H1 (cell line): Measurements from ENCODE around the gene SOX1. TPM values are rescaled to one million over a fixed set of nuclear protein-coding genes. Genes with fewer than 3 reads are reported as not detected.

Source experiments
- CTCF ChIA-PET: fragments of 300-600 bp; sonication (Branson Sonifier 250); formaldehyde crosslinking; loops from one replicate; lab custom pipeline; 2021; ENCODE audit not compliant: partially characterized antibody; lab: Charles Lee
- POLR2A ChIA-PET: fragments of 300-600 bp; sonication (Branson Sonifier 250); formaldehyde crosslinking; loops from one replicate; lab custom pipeline; 2021; ENCODE audit warnings: inconsistent platforms; ENCODE audit not compliant: partially characterized antibody; lab: Charles Lee
- DNase-seq, 2 experiments: peaks; one replicate each; pipeline versions ENCODE4 v3.0.0 to v3.0.0-alpha.2; 2010 to 2022; ENCODE audit warnings: low spot score in 2 of 2, low read depth in 1 of 2, mixed read lengths in 1 of 2
- FAIRE-seq: peaks from 2 replicates; lab custom pipeline; 2011; peaks lifted over from hg19 to GRCh38; lab: Jason Lieb, UNC
- H2AFZ ChIP-seq: 2 replicates; pipeline ENCODE4 v1.8.1; 2012; ENCODE audit warnings: low read length, inconsistent platforms
- H2AK5ac ChIP-seq: 2 replicates; pipeline ENCODE4 v1.6.1; 2013; ENCODE audit warnings: low read depth, low read length
- H2BK120ac ChIP-seq: replicated peaks from 2 replicates; pipeline ENCODE3; 2013; ENCODE audit warnings: low read depth, low read length, inconsistent platforms
- H2BK12ac ChIP-seq: 2 replicates; pipeline ENCODE4 v1.6.1; 2013; ENCODE audit warnings: low read depth, low read length
- H2BK15ac ChIP-seq: 2 replicates; pipeline ENCODE4 v1.6.1; 2013; ENCODE audit warnings: low read length
- H2BK20ac ChIP-seq: 2 replicates; pipeline ENCODE4 v1.6.1; 2013; ENCODE audit warnings: low read length
- H2BK5ac ChIP-seq: 2 replicates; pipeline ENCODE4 v1.6.1; 2013; ENCODE audit warnings: low read depth, low read length
- H3K14ac ChIP-seq: 2 replicates; pipeline ENCODE4 v1.6.1; 2013; ENCODE audit warnings: inconsistent platforms; ENCODE audit not compliant: insufficient read length
- H3K18ac ChIP-seq: 2 replicates; pipeline ENCODE4 v1.6.1; 2013; ENCODE audit warnings: low read length; ENCODE audit errors: extremely low read depth
- H3K23ac ChIP-seq: 2 replicates; pipeline ENCODE4 v1.6.1; 2013; ENCODE audit warnings: inconsistent platforms; ENCODE audit not compliant: insufficient read length
- H3K23me2 ChIP-seq: 2 replicates; pipeline ENCODE4 v1.6.1; 2013; ENCODE audit warnings: low read depth, low read length
- H3K27ac ChIP-seq: 2 replicates; pipeline ENCODE4 v1.6.1; 2011; ENCODE audit warnings: low read depth, low read length, inconsistent platforms
- H3K27me3 ChIP-seq, 4 experiments: replicated peaks in 1 of 4; 1 replicate in 1 of 4; 2 replicates in 3 of 4; pipeline versions ENCODE4 v1.6.1 to v1.8.1; 2011 to 2013; ENCODE audit warnings: low read length in 3 of 4, mild to moderate bottlenecking in 3 of 4, inconsistent platforms in 2 of 4, mixed read lengths in 2 of 4, moderate library complexity in 1 of 4; ENCODE audit not compliant: control insufficient read depth in 3 of 4, insufficient read depth in 3 of 4; ENCODE audit errors: extremely low read depth in 1 of 4
- H3K36me3 ChIP-seq, 4 experiments: 2 replicates each; pipeline versions ENCODE4 v1.6.1 to v1.8.1; 2011 to 2013; ENCODE audit warnings: mild to moderate bottlenecking in 4 of 4, low read length in 3 of 4, moderate library complexity in 2 of 4, control low read depth in 1 of 4, inconsistent platforms in 1 of 4; ENCODE audit not compliant: insufficient read depth in 4 of 4, control insufficient read depth in 2 of 4
- H3K4ac ChIP-seq: replicated peaks from 2 replicates; pipeline ENCODE3; 2013; ENCODE audit warnings: low read length, low read depth, mixed read lengths, inconsistent platforms; ENCODE audit not compliant: insufficient read length
- H3K4me1 ChIP-seq, 4 experiments: replicated peaks in 1 of 4; 1 replicate in 1 of 4; 2 replicates in 3 of 4; pipeline versions ENCODE4 v1.6.1 to v1.8.1; 2011 to 2013; ENCODE audit warnings: low read length in 3 of 4, inconsistent platforms in 2 of 4, mixed read lengths in 1 of 4; ENCODE audit not compliant: insufficient read depth in 4 of 4, control insufficient read depth in 3 of 4
- H3K4me2 ChIP-seq, 2 experiments: 2 replicates each; pipeline versions ENCODE4 v1.6.1 to v1.8.1; 2011 to 2013; ENCODE audit warnings: low read depth in 2 of 2, low read length in 2 of 2, control low read depth in 1 of 2, inconsistent platforms in 1 of 2, mild to moderate bottlenecking in 1 of 2; ENCODE audit not compliant: insufficient read depth in 1 of 2
- H3K4me3 ChIP-seq, 4 experiments: fragments of 200-600, 300-600 bp in 1 of 4; sonication (generic), shearing (Covaris generic), sonication (Bioruptor Twin) in 1 of 4; 2 replicates each; pipeline versions ENCODE4 v1.5.1 to v1.8.1; 2011 to 2016; ENCODE audit warnings: low read length in 4 of 4, low read depth in 3 of 4, control low read depth in 2 of 4, inconsistent platforms in 2 of 4, mild to moderate bottlenecking in 2 of 4, mixed read lengths in 1 of 4, moderate library complexity in 1 of 4; ENCODE audit not compliant: insufficient read depth in 2 of 4; ENCODE audit errors: extremely low read depth in 1 of 4
- H3K56ac ChIP-seq: replicated peaks from 2 replicates; pipeline ENCODE3; 2013; ENCODE audit warnings: low read depth, mild to moderate bottlenecking, mixed read lengths, low read length, inconsistent platforms; ENCODE audit not compliant: insufficient read length
- H3K79me1 ChIP-seq: 2 replicates; pipeline ENCODE4 v1.6.1; 2013; ENCODE audit warnings: low read depth, low read length, control low read depth
- H3K79me2 ChIP-seq, 2 experiments: 2 replicates each; pipeline versions ENCODE4 v1.6.1 to v1.8.1; 2012 to 2013; ENCODE audit warnings: low read length in 2 of 2, mild to moderate bottlenecking in 2 of 2, inconsistent platforms in 1 of 2; ENCODE audit not compliant: insufficient read depth in 2 of 2, control insufficient read depth in 1 of 2
- H3K9ac ChIP-seq, 4 experiments: replicated peaks in 1 of 4; 1 replicate in 1 of 4; 2 replicates in 3 of 4; pipeline versions ENCODE4 v1.6.1 to v1.8.1; 2011 to 2013; ENCODE audit warnings: low read depth in 3 of 4, low read length in 3 of 4, control low read depth in 2 of 4, mild to moderate bottlenecking in 2 of 4, moderate library complexity in 2 of 4, inconsistent platforms in 1 of 4; ENCODE audit errors: extremely low read depth in 1 of 4
- H3K9me3 ChIP-seq, 2 experiments: 2 replicates each; pipeline versions ENCODE4 v1.6.1 to v1.8.1; 2012 to 2013; ENCODE audit warnings: mild to moderate bottlenecking in 2 of 2, moderate library complexity in 2 of 2, control low read depth in 1 of 2, inconsistent platforms in 1 of 2, low read depth in 1 of 2, low read length in 1 of 2, mixed read lengths in 1 of 2; ENCODE audit not compliant: insufficient read depth in 2 of 2
- H4K20me1 ChIP-seq, 2 experiments: replicated peaks in 1 of 2; 2 replicates each; pipeline versions ENCODE3 to v1.8.1; 2011 to 2013; ENCODE audit warnings: inconsistent platforms in 2 of 2, low read length in 2 of 2, mild to moderate bottlenecking in 1 of 2; ENCODE audit not compliant: insufficient read depth in 2 of 2, control insufficient read depth in 1 of 2
- H4K5ac ChIP-seq: 2 replicates; pipeline ENCODE4 v1.6.1; 2013; ENCODE audit warnings: low read length, low read depth, mixed read lengths, inconsistent platforms; ENCODE audit not compliant: insufficient read length
- H4K8ac ChIP-seq: 2 replicates; pipeline ENCODE4 v1.8.0; 2013; ENCODE audit warnings: mild to moderate bottlenecking, moderate library complexity, low read length, inconsistent platforms; ENCODE audit not compliant: insufficient read depth; ENCODE audit errors: extremely low read depth
- H4K91ac ChIP-seq: replicated peaks from 2 replicates; pipeline ENCODE3; 2013; ENCODE audit warnings: low read length, mixed read lengths, inconsistent platforms; ENCODE audit not compliant: insufficient read length
- CBX8 ChIP-seq: fragments of 300-800, 300-1000 bp; sonication (generic); IDR thresholded peaks from 2 replicates; pipeline ENCODE4 v1.7.1; 2016; ENCODE audit warnings: low read depth, low read length, borderline replicate concordance
- CTCF ChIP-seq, 3 experiments: IDR thresholded peaks; 1 replicate in 2 of 3; 2 replicates in 1 of 3; pipeline versions ENCODE4 v1.5.1 to v1.6.1; 2011; ENCODE audit warnings: low read length in 3 of 3, mild to moderate bottlenecking in 3 of 3, inconsistent platforms in 2 of 3, low read depth in 1 of 3, moderate library complexity in 1 of 3; ENCODE audit not compliant: insufficient read depth in 1 of 3; ENCODE audit errors: control extremely low read depth in 1 of 3
- EZH2 ChIP-seq: fragments of 200-600 bp; sonication (generic); IDR thresholded peaks from 2 replicates; pipeline ENCODE4 v1.7.1; 2012; ENCODE audit warnings: low read depth, mild to moderate bottlenecking, moderate library complexity, low read length, inconsistent platforms; ENCODE audit not compliant: severe bottlenecking
- KDM1A ChIP-seq: fragments of 200-600, 300-600 bp; sonication (generic); IDR thresholded peaks from 2 replicates; pipeline ENCODE4 v1.7.1; 2016; ENCODE audit warnings: mild to moderate bottlenecking, low read length, borderline replicate concordance
- RAD21 ChIP-seq, 2 experiments: IDR thresholded peaks in 1 of 2; conservative IDR thresholded peaks in 1 of 2; 2 replicates each; pipeline ENCODE4 v1.6.1; 2011; ENCODE audit warnings: low read depth in 2 of 2, low read length in 2 of 2, improper control_type of control experiment in 1 of 2, inconsistent platforms in 1 of 2, mild to moderate bottlenecking in 1 of 2, moderate library complexity in 1 of 2
- SIN3A ChIP-seq, 2 experiments: IDR thresholded peaks in 1 of 2; conservative IDR thresholded peaks in 1 of 2; 2 replicates each; pipeline ENCODE4 v1.6.1; 2011 to 2012; ENCODE audit warnings: low read length in 2 of 2, improper control_type of control experiment in 1 of 2, low read depth in 1 of 2, mild to moderate bottlenecking in 1 of 2
- SP1 ChIP-seq: IDR thresholded peaks from 2 replicates; pipeline ENCODE4 v1.6.1; 2011; ENCODE audit warnings: low read depth, low read length
- TBP ChIP-seq: IDR thresholded peaks from 2 replicates; pipeline ENCODE4 v1.6.1; 2011; ENCODE audit warnings: low read depth, low read length, improper control_type of control experiment
- TCF12 ChIP-seq: IDR thresholded peaks from 2 replicates; pipeline ENCODE4 v1.6.1; 2011; ENCODE audit warnings: low read depth, mild to moderate bottlenecking, low read length
- WGBS, 2 experiments: shearing (Covaris generic) in 1 of 2; methylation state at CpG; one replicate each; pipeline versions ENCODE4 v1.1.6 to v1.1.7; 2013 to 2015; ENCODE audit warnings: low lambda C conversion rate in 2 of 2, mixed read lengths in 2 of 2, inconsistent platforms in 1 of 2, low coverage in 1 of 2, missing lambda C conversion rate in 1 of 2; ENCODE audit not compliant: insufficient replicate concordance in 2 of 2, insufficient coverage in 1 of 2, insufficient read length in 1 of 2; ENCODE audit errors: extremely low coverage in 1 of 2, missing lambda C conversion rate in 1 of 2; 5-methylcytosine and 5-hydroxymethylcytosine counted together
- polyA plus RNA-seq, 7 experiments: library from polyadenylated mRNA; depleted of rRNA in 3 of 7; stranded (reverse) in 5 of 7; unstranded in 2 of 7; fragments of >200 nt in 5 of 7; fragments of 200-250 nt in 2 of 7; gene quantifications; 1 replicate in 5 of 7; 2 replicates in 1 of 7; 4 replicates in 1 of 7; pipeline versions ENCODE4 v1.2.1 to v1.2.3, GENCODE V29; 2011 to 2013; ENCODE audit warnings: missing spikeins in 2 of 7, mixed read lengths in 2 of 7
- total RNA-seq: library from RNA; stranded (reverse); fragmentation: NEBNext Ultra II Directional; extraction: Animal tissue kit (Norgen Biotek cat#: 25700); gene quantifications from 2 replicates; pipeline ENCODE4 v1.2.1, GENCODE V29; 2021

Gene SOX1
- total and polyA plus RNA-seq, 2 of the 8 experiments (the other 6 are each of a cell fraction or from before 2014, with no cell fraction given) = 0.03 to 0.09 TPM

- DNase-seq (peak in 1 of 2 experiments; percentile 58), FAIRE-seq (no peak)
- Histone ChIP-seq H3K36me3 (peaks cover 0 to 3% (median 0%) of the 10 kb centered on the region in 4 experiments; a peak in 1 of 8 replicates), H4K91ac (no peak overlapping the region), H3K9ac (no peak overlapping the region), H3K79me1 (no peaks in the 10 kb centered on the region), H3K27me3 (peaks cover 87 to 96% (median 92%) of the 10 kb centered on the region in 4 experiments), H2BK120ac (no peak overlapping the region), H3K23ac (no peak overlapping the region), H4K20me1 (peaks cover 14 to 24% of the 10 kb centered on the region in 2 experiments), H3K4me3 (peak overlapping the region in 2 of 4 experiments; percentile 10 to 49; a peak in 3 of 8 replicates), H3K27ac (no peak overlapping the region), H3K4ac (no peak overlapping the region), H3K9me3 (no peaks in the 10 kb centered on the region; a peak in 1 of 4 replicates), H3K23me2 (no peaks in the 10 kb centered on the region; the same call in 1 of the 2 replicates), H3K14ac (no peak overlapping the region), H2BK12ac (0 out of 2 replicates have a peak overlapping the region, but pooled peaks have one; percentile 75), H2BK15ac (0 out of 2 replicates have a peak overlapping the region, but pooled peaks have one; percentile 46), H3K56ac (no peak overlapping the region), H3K79me2 (no peaks in the 10 kb centered on the region), H2AK5ac (no peak overlapping the region), H3K4me1 (peaks cover 3 to 49% (median 21%) of the 10 kb centered on the region in 4 experiments), H2AFZ (no peak overlapping the region), H3K18ac (no peak overlapping the region; the same call in 1 of the 2 replicates), H4K5ac (no peak overlapping the region), H4K8ac (no peak overlapping the region), H2BK20ac (0 out of 2 replicates have a peak overlapping the region, but pooled peaks have one; percentile 61), H3K4me2 (peak overlapping the region; percentile 47 to 63), H2BK5ac (no peak overlapping the region)
- 10% methylated on average over 25 of the region's 25 CpGs; no CpG with 5 or more reads in 1 of the 2 experiments for WGBS, 2 experiments
- CTCF ChIA-PET = interaction anchor here (0.6 to 5.6 kb wide), 20 partner anchors 9 to 592 kb away, joined by 3 to 51 read pairs (median 3); no protein-coding TSS in a partner anchor
- POLR2A ChIA-PET = interaction anchor here (0.8 to 1.8 kb wide), 2 partner anchors 11 to 40 kb away, joined by 3 to 8 read pairs; no protein-coding TSS in a partner anchor
- TF ChIP-seq KDM1A = no peak
- TF ChIP-seq RAD21 (IDR thresholded peaks at IDR 0.05 in 1 of 2, conservative IDR thresholded peaks at IDR 0.05 in 1 of 2; ENCODE audit: low read depth in 2 of 2, low read length in 2 of 2) = no peak
- peak; percentile 40; the same call in 1 of the 2 replicates for TF ChIP-seq CBX8
- peak; percentile 87 for TF ChIP-seq EZH2
- no peak for TF ChIP-seq SP1
- no peak for TF ChIP-seq TBP
- TF ChIP-seq CTCF (IDR thresholded peaks at IDR 0.05; ENCODE audit: control extremely low read depth in 1 of 3, insufficient read depth in 1 of 3, low read depth in 1 of 3, low read length in 3 of 3) = no peak
- no peak for TF ChIP-seq TCF12
- TF ChIP-seq SIN3A (conservative IDR thresholded peaks at IDR 0.05 in 1 of 2, IDR thresholded peaks at IDR 0.05 in 1 of 2; ENCODE audit: low read depth in 1 of 2, low read length in 2 of 2) = no peak
Observed at GRCh38 chr13:112062072-112062567, 4.8 kb upstream of the SOX1 start.
